ENCODE measurements around the gene BTBD7.

Gene BTBD7

GRCh38 chr14:93330609-93331000 lies 2.2 kb downstream of the BTBD7 start:
- DNase-seq (ENCODE audit: low spot score), result no peak

GRCh38 chr14:93329965-93330608 lies 2.7 kb downstream of the BTBD7 start:
- no peak for DNase-seq (ENCODE audit: low spot score)

- DNase-seq (ENCODE audit: low spot score), result no peak
Measured at GRCh38 chr14:93328546-93328945, 4.3 kb downstream of the BTBD7 start.

- DNase-seq (ENCODE audit: low spot score), result no peak
Measured at GRCh38 chr14:93326196-93326595, 6.6 kb downstream of the BTBD7 start.

GRCh38 chr14:93323600-93324174 lies 9.1 kb downstream of the BTBD7 start:
- DNase-seq (ENCODE audit: low spot score), result no peak

- DNase-seq (ENCODE audit: low spot score), result no peak
Measured at GRCh38 chr14:93322929-93323599, 9.8 kb downstream of the BTBD7 start.

- no peak for DNase-seq (ENCODE audit: low spot score)
Measured at GRCh38 chr14:93320489-93320888, 12.3 kb downstream of the BTBD7 start.

- no peak for DNase-seq (ENCODE audit: low spot score)
Measured at GRCh38 chr14:93319958-93320357, 12.9 kb downstream of the BTBD7 start.

- DNase-seq (ENCODE audit: low spot score), result no peak
Measured at GRCh38 chr14:93319494-93319893, 13.3 kb downstream of the BTBD7 start.

- DNase-seq (ENCODE audit: low spot score), result no peak
Measured at GRCh38 chr14:93318927-93319326, 13.9 kb downstream of the BTBD7 start.

GRCh38 chr14:93317875-93318807 lies 14.7 kb downstream of the BTBD7 start:
- DNase-seq (ENCODE audit: low spot score), result no peak

- DNase-seq (ENCODE audit: low spot score), result no peak
Measured at GRCh38 chr14:93317210-93317874, 15.5 kb downstream of the BTBD7 start.

- no peak for DNase-seq (ENCODE audit: low spot score)
Measured at GRCh38 chr14:93316716-93317115, 16.1 kb downstream of the BTBD7 start.

- no peak for DNase-seq (ENCODE audit: low spot score)
Measured at GRCh38 chr14:93315575-93315974, 17.3 kb downstream of the BTBD7 start.

- no peak for DNase-seq (ENCODE audit: low spot score)
Measured at GRCh38 chr14:93311082-93311481, 21.8 kb downstream of the BTBD7 start.

GRCh38 chr14:93309427-93309966 lies 23.3 kb downstream of the BTBD7 start:
- no peak for DNase-seq (ENCODE audit: low spot score)

GRCh38 chr14:93308686-93309345 lies 24.0 kb downstream of the BTBD7 start:
- DNase-seq (ENCODE audit: low spot score), result no peak

GRCh38 chr14:93306812-93307211 lies 26.0 kb downstream of the BTBD7 start:
- DNase-seq (ENCODE audit: low spot score), result no peak

- no peak for DNase-seq (ENCODE audit: low spot score)
Measured at GRCh38 chr14:93305725-93306418, 27.0 kb downstream of the BTBD7 start.

- DNase-seq (ENCODE audit: low spot score), result no peak
Measured at GRCh38 chr14:93304771-93305170, 28.1 kb downstream of the BTBD7 start.
